ENCODE data around the gene ERN1.

ERN1 gene

GRCh38 chr17:64157669-64158180, 27.8 kb upstream of the ERN1 start:
- DNase-seq: no peak

GRCh38 chr17:64156670-64157069, 26.7 kb upstream of the ERN1 start:
- DNase-seq: no peak

- DNase-seq: no peak
Measured at GRCh38 chr17:64155751-64156544, 26.0 kb upstream of the ERN1 start.

- no peak for DNase-seq
Measured at GRCh38 chr17:64155129-64155528, 25.2 kb upstream of the ERN1 start.

GRCh38 chr17:64154717-64155116, 24.8 kb upstream of the ERN1 start:
- DNase-seq: no peak

GRCh38 chr17:64154313-64154695, 24.4 kb upstream of the ERN1 start:
- DNase-seq: no peak

DNA sequence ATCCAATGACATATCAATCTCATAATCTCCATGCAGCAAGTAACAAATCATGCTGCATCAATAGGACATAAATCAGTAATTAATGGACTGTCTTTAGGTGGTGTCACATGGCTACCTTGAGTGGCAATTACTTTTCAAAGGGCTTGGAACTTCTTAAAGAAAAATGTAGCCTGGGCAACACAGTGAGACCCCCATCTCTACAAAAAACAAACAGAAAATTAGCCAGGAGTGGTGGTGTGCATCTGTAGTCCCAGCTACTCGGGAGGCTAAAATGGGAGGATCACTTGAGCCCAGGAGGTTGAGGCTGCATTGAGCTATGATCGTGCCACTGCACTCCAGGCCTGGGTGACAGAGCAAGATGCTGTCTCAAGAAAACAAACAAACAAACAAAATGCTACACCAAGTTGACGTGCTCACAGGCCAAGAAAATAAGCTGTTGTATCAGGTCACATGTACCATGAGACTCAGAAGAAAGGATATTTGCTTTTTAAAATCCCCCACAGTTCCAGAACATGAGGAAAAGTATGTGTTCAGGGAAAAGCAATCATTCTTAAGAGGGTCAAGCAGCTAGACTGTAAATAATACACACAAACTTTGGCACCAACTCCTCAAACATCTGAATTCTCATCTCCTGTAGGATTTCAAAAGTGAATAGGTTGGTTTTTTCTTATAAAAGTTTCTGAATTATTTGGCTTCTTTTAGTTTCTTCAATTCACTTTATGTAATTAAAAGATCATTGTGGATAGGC, 23.8 kb upstream of the ERN1 start:
- no peak for DNase-seq

- no peak for DNase-seq
Measured at GRCh38 chr17:64152428-64153125, 22.6 kb upstream of the ERN1 start.

- DNase-seq: no peak
Measured at GRCh38 chr17:64151016-64151368, 21.0 kb upstream of the ERN1 start.

GRCh38 chr17:64150237-64151015, 20.5 kb upstream of the ERN1 start:
- peak in 1 of 2 experiments; percentile 18 for DNase-seq

DNA sequence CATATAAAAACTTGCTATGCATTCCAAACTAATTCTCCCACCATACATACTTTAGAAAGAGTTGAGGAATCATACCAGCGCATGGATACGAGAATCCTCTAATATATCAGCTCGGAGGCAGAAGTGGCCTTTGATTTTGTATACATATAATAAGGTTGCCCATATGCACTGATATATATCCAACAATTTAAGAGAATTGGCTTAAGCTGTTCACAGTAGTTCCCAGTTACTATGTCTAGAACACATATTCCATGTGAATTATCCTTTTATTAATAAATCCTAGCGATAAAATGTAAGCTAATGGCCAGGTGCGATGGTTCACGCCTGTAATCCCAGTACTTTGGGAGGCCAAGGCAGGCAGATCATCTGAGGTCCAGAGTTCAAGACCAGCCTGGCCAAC, 19.3 kb upstream of the ERN1 start:
- no peak for DNase-seq

GRCh38 chr17:64148699-64149098, 18.8 kb upstream of the ERN1 start:
- no peak for DNase-seq

DNA sequence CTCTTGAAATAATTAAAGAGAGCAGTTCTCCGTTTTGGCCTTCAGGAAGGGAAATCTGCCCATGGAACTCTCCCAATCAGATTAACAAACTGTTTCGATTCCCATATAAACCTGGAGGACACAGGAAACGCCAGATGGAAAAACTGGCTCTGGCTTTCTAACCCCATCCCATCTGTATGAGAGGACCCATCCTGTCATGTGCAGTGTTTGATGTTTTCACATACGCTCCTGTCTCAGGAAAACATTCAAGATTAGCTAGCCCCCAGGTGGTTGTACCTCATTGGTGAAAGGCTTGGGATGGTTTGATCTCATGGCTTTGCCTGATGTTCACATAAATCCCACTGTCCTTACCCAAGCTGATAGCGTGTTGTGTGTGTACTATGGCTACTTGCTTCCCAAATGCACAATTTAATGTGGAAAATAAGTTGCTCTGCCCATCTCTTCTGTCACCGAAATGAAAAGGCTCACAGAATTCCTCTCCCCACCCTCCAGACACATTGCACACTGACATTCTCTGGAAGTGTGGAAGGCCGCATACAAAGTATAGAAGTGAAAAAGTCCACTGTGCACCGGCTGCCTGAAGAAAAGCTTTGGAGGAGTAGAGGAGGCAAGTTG, 18.2 kb upstream of the ERN1 start:
- no peak for DNase-seq

GRCh38 chr17:64147110-64148016, 17.4 kb upstream of the ERN1 start:
- DNase-seq: no peak

DNA sequence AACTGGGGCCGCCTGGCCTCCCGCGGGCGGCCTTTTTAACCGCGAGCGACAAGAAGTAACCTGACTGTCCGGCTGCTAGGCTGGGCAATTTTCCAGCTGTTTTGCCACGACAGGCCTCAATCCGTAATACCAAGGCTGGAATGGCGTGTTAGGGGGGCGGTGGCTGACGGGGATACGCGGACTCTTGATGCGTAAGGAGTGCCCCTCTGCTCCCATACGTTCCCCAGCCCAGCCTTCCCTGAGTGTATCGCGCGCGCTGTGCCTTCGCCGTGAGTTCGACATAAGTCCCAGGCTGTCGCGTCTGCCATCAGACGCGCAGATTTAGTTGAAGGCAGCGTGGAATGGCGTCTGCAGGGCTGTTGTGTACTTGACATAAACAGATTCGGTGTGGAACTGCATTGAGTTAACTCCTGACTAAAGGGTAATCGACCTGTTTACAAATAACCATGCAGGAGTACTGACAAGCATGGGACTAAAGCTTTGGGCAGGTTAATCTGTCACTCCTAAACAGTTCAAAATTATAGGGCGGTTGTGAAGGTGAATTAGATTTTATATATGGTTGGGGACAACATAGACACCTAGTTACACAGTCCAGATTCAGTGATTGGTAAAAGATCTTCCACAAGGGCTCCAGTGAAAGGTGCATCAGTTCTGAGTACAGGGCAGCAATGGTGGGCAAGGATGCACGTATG, 16.6 kb upstream of the ERN1 start:
- peak; percentile 67 to 72 for DNase-seq

DNA sequence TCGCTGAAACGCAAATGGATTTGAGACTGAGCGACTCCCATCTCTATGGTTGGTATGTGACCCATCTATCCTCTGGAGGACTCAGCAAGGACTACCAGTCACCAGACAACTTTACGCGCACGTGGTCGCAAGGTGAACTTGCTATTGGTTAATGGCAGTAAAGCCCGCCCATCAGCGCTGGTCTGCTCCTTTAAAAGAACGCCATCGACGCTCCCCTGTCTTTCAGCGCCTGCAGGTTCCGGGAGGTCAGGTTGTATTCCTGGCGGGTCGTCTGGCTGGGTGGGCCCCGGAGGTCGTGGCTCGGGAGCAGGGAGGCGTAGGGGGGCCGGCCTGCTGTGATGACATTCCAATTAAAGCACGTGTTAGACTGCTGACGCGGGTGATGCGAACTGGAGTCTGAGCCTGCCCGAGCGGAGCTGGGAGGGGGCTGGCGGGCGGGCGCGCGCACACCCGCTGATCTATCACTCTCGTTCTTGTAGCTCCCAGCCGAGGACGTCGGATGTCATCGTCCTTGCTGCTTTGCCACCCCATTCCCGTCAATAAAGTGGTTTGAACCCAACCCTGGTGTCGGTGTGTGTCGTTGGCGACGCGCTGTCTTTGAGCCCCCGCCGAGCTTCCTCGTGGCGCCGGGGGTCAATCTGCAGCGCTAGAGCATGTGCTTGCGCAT, 15.9 kb upstream of the ERN1 start:
- peak; percentile 99 to 100 for DNase-seq

GRCh38 chr17:64145375-64145750, 15.4 kb upstream of the ERN1 start:
- no peak for DNase-seq

- no peak for DNase-seq
Measured at GRCh38 chr17:64139542-64139941, 9.6 kb upstream of the ERN1 start.

GRCh38 chr17:64138441-64138840, 8.5 kb upstream of the ERN1 start:
- no peak for DNase-seq

DNA sequence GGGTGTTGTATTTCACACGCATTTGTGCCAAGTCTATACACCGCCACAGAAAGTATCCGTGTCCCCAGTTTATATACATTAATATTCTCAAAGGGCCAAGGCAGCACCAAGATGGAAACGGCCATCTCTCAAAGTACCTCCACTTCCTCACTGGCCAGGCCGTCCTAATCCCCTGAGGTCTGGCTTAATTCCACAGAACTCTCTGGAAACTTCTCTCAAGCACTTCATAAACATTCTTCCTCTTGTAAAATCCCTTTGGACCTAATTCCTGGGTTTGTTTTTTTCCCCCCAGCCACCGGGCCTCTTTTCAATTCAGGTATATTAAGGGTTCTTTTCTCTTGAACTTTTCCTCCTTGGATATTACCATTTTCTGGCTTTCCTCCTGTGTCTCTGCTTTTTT, 5.1 kb upstream of the ERN1 start:
- no peak for DNase-seq
